HG02642 (cell line): ENCODE measurements around the gene DNAH1.
"Not testable (repeated sequence)": the region's sequence is repeated elsewhere in the genome, so short reads cannot be mapped to it uniquely, and the experiment has no call there.

Experiments used
- ATAC-seq: cut with Tn5 transposase; IDR thresholded peaks from one replicate; pipeline ENCODE4 v1.9.1; 2021; ENCODE audit warnings: mild to moderate bottlenecking; ENCODE audit not compliant: unreplicated experiment, poor library complexity

The DNAH1 gene

DNA sequence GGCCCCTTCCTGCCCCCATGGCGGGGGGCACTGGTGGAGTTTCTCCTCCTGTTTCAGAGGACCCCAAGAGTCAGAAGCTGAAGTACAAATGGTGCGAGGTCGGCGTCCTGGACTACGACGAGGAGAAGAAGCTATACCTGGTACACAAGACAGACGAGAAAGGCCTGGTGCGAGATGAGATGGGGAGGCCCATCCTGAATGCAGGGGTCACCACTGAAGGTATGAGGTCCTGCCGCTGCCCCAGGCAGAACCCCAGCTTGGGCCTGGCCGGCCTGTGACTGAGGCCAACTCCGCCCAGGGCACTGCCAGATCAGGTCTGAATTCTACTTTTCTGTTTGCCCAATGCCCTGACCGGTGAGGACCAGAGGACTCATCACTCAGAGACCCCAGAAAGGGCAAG lies 15.0 kb downstream of the DNAH1 start:
- ATAC-seq = no peak

DNA sequence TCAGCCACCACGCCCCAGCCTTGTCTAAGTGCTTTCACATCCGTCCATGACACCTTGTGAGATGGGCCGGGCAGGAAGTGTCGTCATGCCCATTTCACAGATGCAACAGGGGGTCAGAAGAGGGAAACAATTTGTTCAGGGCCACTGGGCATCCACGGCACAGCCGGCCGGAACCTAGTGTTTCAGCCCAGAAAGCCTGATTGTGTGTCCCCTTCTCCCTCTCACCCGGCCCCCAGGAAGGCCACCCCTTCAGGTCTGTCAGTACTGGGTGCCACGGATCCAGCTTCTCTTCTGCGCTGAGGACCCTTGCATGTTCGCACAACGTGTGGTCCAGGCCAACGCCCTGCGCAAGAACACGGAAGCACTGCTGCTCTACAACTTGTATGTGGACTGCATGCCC lies 15.8 kb downstream of the DNAH1 start:
- ATAC-seq = no peak

- no peak for ATAC-seq
Measured at GRCh38 chr3:52333869-52334557, 17.9 kb downstream of the DNAH1 start.

DNA sequence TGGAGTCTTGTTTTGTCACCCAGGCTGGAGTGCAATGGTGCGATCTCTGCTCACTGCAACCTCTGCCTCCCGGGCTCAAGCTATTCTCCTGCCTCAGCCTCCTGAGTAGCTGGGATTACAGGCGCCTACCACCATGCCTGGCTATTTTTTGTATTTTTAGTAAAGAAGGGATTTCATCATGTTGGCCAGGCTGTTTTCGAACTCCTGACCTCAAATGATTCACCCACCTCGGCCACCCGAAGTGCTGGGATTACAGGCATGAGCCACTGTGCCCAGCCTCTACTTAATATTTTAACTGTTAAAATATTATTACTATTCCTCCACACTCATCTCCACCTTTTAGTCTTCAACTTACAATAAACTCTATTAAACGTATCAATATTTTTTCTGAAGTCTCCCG lies 22.0 kb downstream of the DNAH1 start:
- ATAC-seq = not testable (repeated sequence)

DNA sequence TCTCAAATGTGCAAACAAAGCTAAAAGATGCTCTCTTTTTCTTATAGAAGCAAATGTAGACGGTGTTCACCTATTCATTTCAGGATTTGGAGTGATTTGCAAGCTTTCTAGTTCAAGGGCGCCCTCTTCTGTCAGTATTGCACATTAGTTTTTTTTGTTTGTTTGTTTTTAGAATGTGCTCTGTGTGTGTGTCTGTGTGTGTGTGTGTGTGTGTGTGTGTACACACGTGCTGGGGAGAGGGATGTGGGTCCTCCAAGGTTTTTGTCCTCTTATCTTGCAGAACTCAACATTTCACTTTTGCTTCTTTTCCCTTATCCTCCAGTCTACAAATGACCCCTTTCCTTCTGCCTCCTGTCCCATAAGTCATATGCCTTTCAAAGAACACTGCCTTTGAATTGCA lies 23.5 kb downstream of the DNAH1 start:
- ATAC-seq = no peak

- no peak for ATAC-seq
Measured at GRCh38 chr3:52341123-52341522, 25.0 kb downstream of the DNAH1 start.

- ATAC-seq = no peak
Measured at GRCh38 chr3:52343946-52344600, 28.0 kb downstream of the DNAH1 start.

DNA sequence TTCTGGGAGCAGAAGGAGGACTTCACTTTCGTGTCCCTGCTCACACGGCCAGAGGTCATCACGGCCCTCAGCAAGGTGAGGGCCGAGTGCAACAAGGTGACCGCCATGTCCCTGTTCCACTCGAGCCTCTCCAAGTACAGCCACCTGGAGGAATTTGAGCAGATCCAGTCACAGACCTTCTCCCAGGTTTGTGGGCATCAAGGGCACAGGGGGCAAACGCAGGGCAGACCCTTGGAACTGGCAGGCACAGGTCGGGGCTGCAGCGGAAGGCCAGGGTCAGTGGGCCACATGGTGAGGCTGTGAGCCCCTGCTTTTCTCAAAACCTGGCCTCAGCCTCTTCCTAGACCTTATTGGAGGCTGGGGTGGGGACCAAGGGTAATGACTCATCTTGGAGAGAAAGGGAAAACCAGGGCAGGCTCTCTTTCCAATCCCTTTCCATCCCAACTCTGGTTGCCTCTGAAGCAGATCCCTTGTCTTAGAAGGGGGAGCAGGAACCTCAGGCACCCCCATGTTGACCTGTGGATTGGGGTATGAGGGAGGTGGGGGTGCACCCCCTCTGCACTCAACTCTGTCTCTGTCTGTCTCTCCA lies 29.5 kb downstream of the DNAH1 start:
- ATAC-seq = no peak

DNA sequence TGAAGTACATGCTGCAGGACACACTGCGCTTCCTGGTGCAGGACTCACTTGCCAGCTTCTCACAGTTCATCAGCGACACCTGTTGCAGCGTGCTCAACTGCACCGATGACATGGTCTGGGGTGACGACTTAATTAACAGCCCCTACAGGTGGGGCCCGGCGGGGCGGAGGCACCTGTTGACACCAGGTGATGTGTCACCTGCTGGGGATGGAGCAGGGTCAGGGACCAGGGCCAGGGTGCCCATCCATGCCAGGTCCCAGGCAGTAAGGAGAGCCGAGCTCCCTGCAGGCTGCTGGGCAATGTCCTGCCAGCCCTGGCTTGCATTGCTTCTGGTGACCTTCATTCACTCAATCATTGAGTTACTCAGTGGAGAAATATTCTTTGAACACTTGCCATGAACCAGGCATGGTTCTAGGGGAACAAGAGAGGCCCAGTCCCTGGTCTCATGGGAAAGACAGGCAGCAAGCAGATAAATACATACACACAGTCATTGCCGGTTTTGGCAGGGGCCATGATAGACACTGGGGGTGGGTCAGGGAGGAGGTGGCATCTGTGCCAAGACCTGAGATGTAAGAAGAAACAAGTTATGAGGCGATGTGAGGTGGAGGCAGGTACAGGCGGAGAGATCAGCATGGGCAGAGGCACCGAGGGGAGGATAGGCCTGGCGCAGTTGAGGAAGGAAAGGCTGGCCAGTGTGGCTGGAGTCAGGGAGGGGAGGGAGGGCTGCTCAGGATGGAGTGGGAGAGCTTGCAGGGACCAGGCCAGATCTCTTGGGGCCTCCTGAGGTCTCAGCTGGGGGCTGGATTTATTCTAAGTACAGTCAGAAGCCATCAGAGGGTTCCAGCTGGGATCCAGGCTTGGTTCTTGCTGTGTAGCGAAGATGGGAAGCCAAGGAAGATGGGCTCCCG lies 30.8 kb downstream of the DNAH1 start:
- no peak for ATAC-seq

GRCh38 chr3:52347716-52348635 lies 31.9 kb downstream of the DNAH1 start:
- no peak for ATAC-seq

DNA sequence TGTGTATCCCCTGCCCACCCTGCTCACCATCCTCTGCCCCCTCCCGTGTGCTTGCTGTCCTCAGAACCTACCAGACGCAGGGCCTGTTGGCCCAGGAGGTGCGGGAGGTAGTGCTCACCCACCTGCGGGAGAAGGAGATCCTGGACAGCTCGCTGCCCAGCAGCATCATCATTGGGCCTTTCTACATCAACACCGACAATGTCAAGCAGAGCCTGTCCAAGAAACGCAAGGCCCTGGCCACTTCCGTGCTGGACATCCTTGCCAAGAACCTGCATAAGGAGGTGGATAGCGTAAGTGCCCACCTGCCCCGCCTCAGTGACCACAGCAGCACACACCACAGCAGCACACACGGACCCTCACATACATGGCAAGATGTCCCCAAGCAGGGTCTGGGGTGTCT lies 33.0 kb downstream of the DNAH1 start:
- ATAC-seq = no peak

DNA sequence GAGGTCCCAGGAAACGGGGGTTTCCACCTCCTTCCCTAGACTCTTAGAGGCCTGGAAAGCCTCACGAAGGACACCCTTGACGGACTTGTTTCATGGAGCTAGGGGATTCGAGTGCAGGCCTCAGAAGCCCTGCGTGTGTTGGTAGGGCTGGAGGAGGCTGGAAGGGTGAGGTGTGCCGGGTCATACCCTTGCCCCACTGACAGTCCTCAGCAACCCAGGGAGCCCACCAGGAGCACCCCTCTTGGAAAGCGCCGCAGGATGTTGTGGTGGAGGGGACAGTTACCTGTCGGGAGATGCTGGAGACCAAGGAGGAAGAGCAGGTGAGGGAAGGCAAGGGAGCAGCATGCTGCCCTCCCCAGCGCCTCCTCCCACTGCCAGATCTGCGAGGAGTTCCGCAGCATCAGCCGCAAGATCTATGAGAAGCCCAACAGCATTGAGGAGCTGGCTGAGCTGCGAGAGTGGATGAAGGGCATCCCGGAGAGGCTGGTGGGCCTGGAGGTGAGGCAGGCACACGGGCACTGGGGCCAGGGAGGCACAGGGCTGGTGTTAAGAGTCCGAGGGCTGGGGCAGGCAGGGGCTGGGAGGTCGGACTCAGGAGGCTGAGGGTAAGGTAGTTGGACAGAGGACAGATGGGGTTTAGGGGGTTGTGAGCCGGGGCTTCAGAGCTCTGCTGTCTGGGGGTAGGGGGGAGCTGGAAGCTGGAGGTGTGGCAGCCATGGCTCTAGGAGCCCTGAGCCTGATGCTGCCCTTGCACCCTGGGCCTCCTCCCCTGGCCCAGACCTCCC lies 33.7 kb downstream of the DNAH1 start:
- no peak for ATAC-seq

- ATAC-seq = no peak
Measured at GRCh38 chr3:52350416-52350815, 34.3 kb downstream of the DNAH1 start.

DNA sequence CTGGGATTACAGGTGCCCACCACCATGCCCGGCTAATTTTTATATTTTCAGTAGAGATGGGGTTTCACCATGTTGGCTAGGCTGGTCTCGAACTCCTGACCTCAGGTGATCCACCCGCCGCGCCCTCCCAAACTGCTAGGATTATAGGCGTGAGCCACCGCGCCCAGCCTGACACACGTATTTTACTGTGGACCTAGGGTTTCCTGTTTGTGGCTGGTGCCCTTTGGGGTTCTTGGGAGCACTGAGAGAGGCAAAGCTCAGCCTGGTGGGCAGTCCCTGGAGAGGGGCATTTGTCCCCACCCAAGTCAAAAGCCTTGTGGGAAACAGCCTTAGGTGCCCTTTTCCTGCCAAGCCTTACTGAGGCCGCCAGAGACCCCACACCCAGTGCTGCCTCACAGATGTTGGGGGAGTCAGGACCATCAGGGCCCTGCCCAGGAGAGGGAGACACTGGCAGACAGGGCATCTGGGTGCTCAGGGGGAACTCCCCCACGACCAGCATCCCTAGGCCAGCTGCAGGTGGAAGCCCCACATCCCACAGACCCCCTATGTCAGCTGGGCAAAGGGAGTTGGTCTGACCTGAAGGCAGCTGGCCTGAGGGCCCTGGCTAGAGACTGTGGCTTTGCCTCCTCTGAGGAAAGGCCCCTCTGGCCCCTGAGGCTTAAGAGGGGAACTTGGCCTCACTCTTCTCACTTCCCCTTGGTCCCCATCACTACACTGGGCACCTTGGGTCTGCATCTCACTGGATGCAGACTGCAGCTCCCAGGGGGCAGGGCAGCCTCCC lies 35.1 kb downstream of the DNAH1 start:
- no peak for ATAC-seq

DNA sequence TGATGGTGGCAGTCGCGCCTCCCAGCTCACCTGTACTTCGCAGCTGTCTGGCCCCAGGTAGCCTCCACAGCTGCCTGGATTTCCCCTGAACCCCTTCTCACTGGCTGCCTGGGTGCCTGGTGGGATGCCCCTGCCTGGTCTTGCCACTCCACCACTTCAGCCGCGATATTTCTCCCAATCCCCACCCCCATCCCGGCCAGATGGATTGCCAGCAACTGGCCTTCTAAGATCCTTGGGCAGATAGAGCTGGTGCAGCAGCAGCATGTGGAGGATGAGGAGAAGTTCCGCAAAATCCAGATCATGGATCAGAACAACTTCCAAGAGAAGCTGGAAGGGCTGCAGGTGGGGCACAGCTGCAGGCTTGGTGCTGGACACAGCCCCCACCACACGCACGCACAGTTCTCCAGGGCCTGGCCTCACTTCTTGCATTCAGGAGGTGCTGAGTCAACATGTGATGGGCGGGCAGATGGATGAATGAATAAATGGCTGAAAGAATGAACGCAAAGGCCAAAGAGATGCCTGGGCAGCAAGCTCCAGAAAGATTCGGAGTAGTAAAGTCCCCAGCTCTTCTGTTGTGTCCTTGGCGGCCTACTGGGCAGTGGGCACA lies 35.7 kb downstream of the DNAH1 start:
- no peak for ATAC-seq

GRCh38 chr3:52352566-52352965 lies 36.4 kb downstream of the DNAH1 start:
- no peak for ATAC-seq

- no peak for ATAC-seq
Measured at GRCh38 chr3:52353291-52353855, 37.3 kb downstream of the DNAH1 start.

DNA sequence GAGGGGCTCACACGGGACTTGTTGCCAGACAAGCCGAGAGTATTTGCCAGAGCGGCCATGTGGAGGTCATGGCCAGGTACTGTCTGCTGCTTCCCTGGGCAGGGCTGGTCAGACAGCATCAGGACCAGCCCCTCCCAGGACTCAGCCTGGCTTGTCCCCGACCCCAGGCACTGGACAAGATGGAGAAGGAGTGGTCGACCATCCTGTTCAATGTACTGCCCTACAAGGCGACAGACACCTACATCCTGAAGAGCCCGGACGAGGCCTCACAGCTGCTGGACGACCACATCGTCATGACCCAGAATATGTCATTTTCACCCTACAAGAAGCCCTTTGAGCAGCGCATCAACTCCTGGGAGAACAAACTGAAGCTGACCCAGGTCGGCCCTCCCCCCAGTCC lies 38.6 kb downstream of the DNAH1 start:
- no peak for ATAC-seq
